GM12878 (cell line): ENCODE data around the gene PRRC2C. TPM values are rescaled to one million over a fixed set of nuclear protein-coding genes. Genes with fewer than 3 reads are reported as not detected.

Experiments used
- ATF7 ChIP-seq: fragments of 450-650 bp; IDR thresholded peaks from 2 replicates; pipeline ENCODE4 v1.6.1; 2016; ENCODE audit warnings: low read depth, mild to moderate bottlenecking
- CHD2 ChIP-seq: IDR thresholded peaks from 2 replicates; pipeline ENCODE4 v1.6.1; 2011; ENCODE audit warnings: low read depth, low read length, improper control_type of control experiment, borderline replicate concordance
- E4F1 ChIP-seq: fragments of 450-650 bp; IDR thresholded peaks from 2 replicates; pipeline ENCODE4 v1.6.1; 2018; ENCODE audit warnings: borderline replicate concordance, mild to moderate bottlenecking; ENCODE audit not compliant: partially characterized antibody
- EP300 ChIP-seq, 2 experiments: fragments of 150-350 bp in 1 of 2; IDR thresholded peaks; 2 replicates each; pipeline ENCODE4 v1.6.1; 2011 to 2012; ENCODE audit warnings: low read depth in 2 of 2, low read length in 2 of 2, borderline replicate concordance in 1 of 2, improper control_type of control experiment in 1 of 2, inconsistent platforms in 1 of 2; ENCODE audit not compliant: control insufficient read depth in 1 of 2
- IRF4 ChIP-seq: IDR thresholded peaks from 2 replicates; pipeline ENCODE4 v1.6.1; 2011; ENCODE audit warnings: low read depth, low read length
- POLR2AphosphoS5 ChIP-seq: IDR thresholded peaks from 2 replicates; pipeline ENCODE4 v1.6.1; 2011; ENCODE audit warnings: mild to moderate bottlenecking, low read length, inconsistent platforms
- SIX5 ChIP-seq: IDR thresholded peaks from 2 replicates; pipeline ENCODE4 v1.6.1; 2011; ENCODE audit warnings: mild to moderate bottlenecking, low read depth, low read length, moderate library complexity; ENCODE audit not compliant: severe bottlenecking
- ZNF687 ChIP-seq: fragments of 450-650 bp; IDR thresholded peaks from 2 replicates; pipeline ENCODE4 v1.6.1; 2017; ENCODE audit warnings: mild to moderate bottlenecking, moderate library complexity
- polyA plus RNA-seq, 11 experiments: library from polyadenylated mRNA; depleted of rRNA in 4 of 11; unstranded in 6 of 11; stranded (reverse) in 5 of 11; fragments of >200 nt; fragmentation: Nextera tagmentation in 4 of 11; fragmentation: Illumina TruSeq in 1 of 11; extraction: Ambion mirVana in 4 of 11; extraction: Trizol in 1 of 11; gene quantifications; 1 replicate in 1 of 11; 2 replicates in 10 of 11; pipeline versions ENCODE4 v1.2.1 to v1.2.3, GENCODE V29; 2011 to 2016; ENCODE audit warnings: inconsistent platforms in 2 of 11, missing spikeins in 2 of 11, low read depth in 1 of 11
- total RNA-seq, 4 experiments: library from RNA; depleted of rRNA in 3 of 4; stranded (reverse); fragments of >200 nt in 3 of 4; fragmentation: Illumina TruSeq in 1 of 4; extraction: Trizol in 1 of 4; gene quantifications; 2 replicates each; pipeline versions ENCODE4 v1.2.1 to v1.2.3, GENCODE V29; 2013 to 2021
- TF ChIP-seq, protein P1 (sequence below): fragments of 450-650 bp; IDR thresholded peaks from 2 replicates; pipeline ENCODE4 v1.6.1; 2017; ENCODE audit warnings: low read depth, mild to moderate bottlenecking, moderate library complexity
- TF ChIP-seq, protein P2 (sequence below): fragments of 450-650 bp; IDR thresholded peaks from 2 replicates; pipeline ENCODE4 v1.6.1; 2017; ENCODE audit warnings: mild to moderate bottlenecking, moderate library complexity
- TF ChIP-seq, protein P3 (sequence below): fragments of 450-650 bp; IDR thresholded peaks from 2 replicates; pipeline ENCODE4 v1.6.1; 2017; ENCODE audit warnings: antibody characterized with exemption, mild to moderate bottlenecking, moderate library complexity

Gene PRRC2C
- total and polyA plus RNA-seq, 10 of the 15 experiments (the other 5 are each of a cell fraction or from before 2014, with no cell fraction given), result 53.4 to 182 (median 91.8) TPM

GRCh38 chr1:171595324-171595723, 110.0 kb downstream of the PRRC2C start (continued):
- TF ChIP-seq, protein P1, sequence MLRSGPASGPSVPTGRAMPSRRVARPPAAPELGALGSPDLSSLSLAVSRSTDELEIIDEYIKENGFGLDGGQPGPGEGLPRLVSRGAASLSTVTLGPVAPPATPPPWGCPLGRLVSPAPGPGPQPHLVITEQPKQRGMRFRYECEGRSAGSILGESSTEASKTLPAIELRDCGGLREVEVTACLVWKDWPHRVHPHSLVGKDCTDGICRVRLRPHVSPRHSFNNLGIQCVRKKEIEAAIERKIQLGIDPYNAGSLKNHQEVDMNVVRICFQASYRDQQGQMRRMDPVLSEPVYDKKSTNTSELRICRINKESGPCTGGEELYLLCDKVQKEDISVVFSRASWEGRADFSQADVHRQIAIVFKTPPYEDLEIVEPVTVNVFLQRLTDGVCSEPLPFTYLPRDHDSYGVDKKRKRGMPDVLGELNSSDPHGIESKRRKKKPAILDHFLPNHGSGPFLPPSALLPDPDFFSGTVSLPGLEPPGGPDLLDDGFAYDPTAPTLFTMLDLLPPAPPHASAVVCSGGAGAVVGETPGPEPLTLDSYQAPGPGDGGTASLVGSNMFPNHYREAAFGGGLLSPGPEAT, result peak; percentile 32; the same call in 1 of the 2 replicates
- TF ChIP-seq, protein P2, sequence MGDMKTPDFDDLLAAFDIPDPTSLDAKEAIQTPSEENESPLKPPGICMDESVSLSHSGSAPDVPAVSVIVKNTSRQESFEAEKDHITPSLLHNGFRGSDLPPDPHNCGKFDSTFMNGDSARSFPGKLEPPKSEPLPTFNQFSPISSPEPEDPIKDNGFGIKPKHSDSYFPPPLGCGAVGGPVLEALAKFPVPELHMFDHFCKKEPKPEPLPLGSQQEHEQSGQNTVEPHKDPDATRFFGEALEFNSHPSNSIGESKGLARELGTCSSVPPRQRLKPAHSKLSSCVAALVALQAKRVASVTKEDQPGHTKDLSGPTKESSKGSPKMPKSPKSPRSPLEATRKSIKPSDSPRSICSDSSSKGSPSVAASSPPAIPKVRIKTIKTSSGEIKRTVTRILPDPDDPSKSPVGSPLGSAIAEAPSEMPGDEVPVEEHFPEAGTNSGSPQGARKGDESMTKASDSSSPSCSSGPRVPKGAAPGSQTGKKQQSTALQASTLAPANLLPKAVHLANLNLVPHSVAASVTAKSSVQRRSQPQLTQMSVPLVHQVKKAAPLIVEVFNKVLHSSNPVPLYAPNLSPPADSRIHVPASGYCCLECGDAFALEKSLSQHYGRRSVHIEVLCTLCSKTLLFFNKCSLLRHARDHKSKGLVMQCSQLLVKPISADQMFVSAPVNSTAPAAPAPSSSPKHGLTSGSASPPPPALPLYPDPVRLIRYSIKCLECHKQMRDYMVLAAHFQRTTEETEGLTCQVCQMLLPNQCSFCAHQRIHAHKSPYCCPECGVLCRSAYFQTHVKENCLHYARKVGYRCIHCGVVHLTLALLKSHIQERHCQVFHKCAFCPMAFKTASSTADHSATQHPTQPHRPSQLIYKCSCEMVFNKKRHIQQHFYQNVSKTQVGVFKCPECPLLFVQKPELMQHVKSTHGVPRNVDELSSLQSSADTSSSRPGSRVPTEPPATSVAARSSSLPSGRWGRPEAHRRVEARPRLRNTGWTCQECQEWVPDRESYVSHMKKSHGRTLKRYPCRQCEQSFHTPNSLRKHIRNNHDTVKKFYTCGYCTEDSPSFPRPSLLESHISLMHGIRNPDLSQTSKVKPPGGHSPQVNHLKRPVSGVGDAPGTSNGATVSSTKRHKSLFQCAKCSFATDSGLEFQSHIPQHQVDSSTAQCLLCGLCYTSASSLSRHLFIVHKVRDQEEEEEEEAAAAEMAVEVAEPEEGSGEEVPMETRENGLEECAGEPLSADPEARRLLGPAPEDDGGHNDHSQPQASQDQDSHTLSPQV, result peak; percentile 41; the same call in 1 of the 2 replicates
- TF ChIP-seq POLR2AphosphoS5 (no peak), CHD2 (0 out of 2 replicates have a peak, but pooled peaks have one; percentile 23), ATF7 (peak; percentile 57), SIX5 (no peak), EP300 (IDR thresholded peaks at IDR 0.05; ENCODE audit: borderline replicate concordance in 1 of 2, control insufficient read depth in 1 of 2, low read depth in 2 of 2, low read length in 2 of 2) (0 out of 4 replicates have a peak, but pooled peaks have one; percentile 27 to 54), ZNF687 (peak; percentile 65; the same call in 1 of the 2 replicates), E4F1 (no peak), IRF4 (no peak)
- TF ChIP-seq, protein P3, sequence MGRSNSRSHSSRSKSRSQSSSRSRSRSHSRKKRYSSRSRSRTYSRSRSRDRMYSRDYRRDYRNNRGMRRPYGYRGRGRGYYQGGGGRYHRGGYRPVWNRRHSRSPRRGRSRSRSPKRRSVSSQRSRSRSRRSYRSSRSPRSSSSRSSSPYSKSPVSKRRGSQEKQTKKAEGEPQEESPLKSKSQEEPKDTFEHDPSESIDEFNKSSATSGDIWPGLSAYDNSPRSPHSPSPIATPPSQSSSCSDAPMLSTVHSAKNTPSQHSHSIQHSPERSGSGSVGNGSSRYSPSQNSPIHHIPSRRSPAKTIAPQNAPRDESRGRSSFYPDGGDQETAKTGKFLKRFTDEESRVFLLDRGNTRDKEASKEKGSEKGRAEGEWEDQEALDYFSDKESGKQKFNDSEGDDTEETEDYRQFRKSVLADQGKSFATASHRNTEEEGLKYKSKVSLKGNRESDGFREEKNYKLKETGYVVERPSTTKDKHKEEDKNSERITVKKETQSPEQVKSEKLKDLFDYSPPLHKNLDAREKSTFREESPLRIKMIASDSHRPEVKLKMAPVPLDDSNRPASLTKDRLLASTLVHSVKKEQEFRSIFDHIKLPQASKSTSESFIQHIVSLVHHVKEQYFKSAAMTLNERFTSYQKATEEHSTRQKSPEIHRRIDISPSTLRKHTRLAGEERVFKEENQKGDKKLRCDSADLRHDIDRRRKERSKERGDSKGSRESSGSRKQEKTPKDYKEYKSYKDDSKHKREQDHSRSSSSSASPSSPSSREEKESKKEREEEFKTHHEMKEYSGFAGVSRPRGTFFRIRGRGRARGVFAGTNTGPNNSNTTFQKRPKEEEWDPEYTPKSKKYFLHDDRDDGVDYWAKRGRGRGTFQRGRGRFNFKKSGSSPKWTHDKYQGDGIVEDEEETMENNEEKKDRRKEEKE, result no peak
